Loucy (cell line): Measurements from ENCODE around the gene SMIM21.

Experiments used
- H2AFZ ChIP-seq: fragments of 200-600 bp; sonication (generic); 2 replicates; pipeline ENCODE4 v1.6.0; 2016; ENCODE audit warnings: antibody characterized with exemption, mild to moderate bottlenecking, low read length, moderate library complexity
- H3F3A ChIP-seq: fragments of 200-600 bp; 2 replicates; pipeline ENCODE4 v1.6.0; 2016; ENCODE audit warnings: antibody characterized with exemption, low read depth, mild to moderate bottlenecking
- H3K27me3 ChIP-seq: fragments of 200-600 bp; sonication (generic); 2 replicates; pipeline ENCODE4 v1.6.1; 2014; ENCODE audit warnings: low read length, mild to moderate bottlenecking; ENCODE audit not compliant: insufficient read depth, poor library complexity, severe bottlenecking
- H3K36me3 ChIP-seq: fragments of 200-600 bp; sonication (generic); 2 replicates; pipeline ENCODE4 v1.6.1; 2016; ENCODE audit warnings: low read length; ENCODE audit not compliant: insufficient read depth
- H3K4me1 ChIP-seq: fragments of 200-600 bp; sonication (generic); 2 replicates; pipeline ENCODE4 v1.5.1; 2014; ENCODE audit warnings: low read length, mild to moderate bottlenecking; ENCODE audit not compliant: insufficient read depth, poor library complexity, severe bottlenecking
- H3K4me2 ChIP-seq: fragments of 200-600 bp; sonication (generic); 2 replicates; pipeline ENCODE4 v1.6.0; 2014; ENCODE audit warnings: antibody characterized with exemption, low read length, low read depth, mild to moderate bottlenecking; ENCODE audit not compliant: poor library complexity, severe bottlenecking
- H3K4me3 ChIP-seq: fragments of 200-600 bp; sonication (generic); 2 replicates; pipeline ENCODE4 v1.5.1; 2014; ENCODE audit warnings: low read length, mild to moderate bottlenecking, mixed read lengths; ENCODE audit not compliant: poor library complexity, severe bottlenecking
- H3K79me2 ChIP-seq: fragments of 200-600 bp; sonication (generic); 2 replicates; pipeline ENCODE4 v1.6.1; 2014; ENCODE audit warnings: low read length; ENCODE audit not compliant: insufficient read depth
- H3K9ac ChIP-seq: fragments of 200-600 bp; sonication (generic); 2 replicates; pipeline ENCODE4 v1.6.0; 2014; ENCODE audit warnings: mild to moderate bottlenecking, low read depth, low read length, moderate library complexity; ENCODE audit not compliant: poor library complexity, severe bottlenecking
- H3K9me2 ChIP-seq: fragments of 200-600 bp; sonication (generic); replicated peaks from 2 replicates; pipeline ENCODE4 v1.6.1; 2016; ENCODE audit warnings: low read depth, low read length, mixed read lengths
- H3K9me3 ChIP-seq: fragments of 200-600 bp; sonication (generic); 2 replicates; pipeline ENCODE4 v1.6.1; 2014; ENCODE audit warnings: mild to moderate bottlenecking, antibody characterized with exemption, low read length, low read depth; ENCODE audit not compliant: insufficient read depth
- H4K20me1 ChIP-seq: fragments of 200-600 bp; sonication (generic); 2 replicates; pipeline ENCODE4 v1.6.0; 2014; ENCODE audit warnings: antibody characterized with exemption, low read length, mild to moderate bottlenecking; ENCODE audit not compliant: insufficient read depth, poor library complexity, severe bottlenecking
- EZH2phosphoT487 ChIP-seq: fragments of 200-600 bp; IDR thresholded peaks from 2 replicates; pipeline ENCODE4 v1.6.1; 2018; ENCODE audit warnings: antibody characterized with exemption, mild to moderate bottlenecking, moderate library complexity, borderline replicate concordance
- TF ChIP-seq, protein P1 (sequence below): fragments of 200-600 bp; sonication (generic); conservative IDR thresholded peaks from 2 replicates; pipeline ENCODE4 v1.5.1; 2014; ENCODE audit warnings: mild to moderate bottlenecking, antibody characterized with exemption, low read length

Gene SMIM21

DNA sequence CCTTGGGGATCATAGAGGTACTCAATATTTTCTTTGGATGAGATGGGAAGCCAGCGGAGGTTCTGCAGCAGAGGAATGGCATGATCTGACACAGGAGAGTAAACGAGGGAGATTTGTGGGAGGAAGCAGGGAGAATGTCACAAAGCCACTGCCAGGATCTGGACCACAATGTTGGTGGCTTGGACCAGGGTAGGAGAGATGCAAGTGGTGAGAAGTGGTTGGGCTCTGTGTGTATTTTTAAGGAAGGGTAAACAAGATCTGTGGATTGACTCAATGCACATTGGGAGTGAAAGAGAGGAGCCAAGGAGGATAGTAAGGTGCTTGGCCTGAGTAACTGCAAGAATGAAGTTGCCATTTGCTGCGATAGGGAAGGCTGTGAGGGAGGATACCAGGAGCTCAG lies 10.5 kb upstream of the SMIM21 start:
- no peaks in the 10 kb centered on the region for H4K20me1 ChIP-seq
- no peak for TF ChIP-seq EZH2phosphoT487
- TF ChIP-seq, protein P1, sequence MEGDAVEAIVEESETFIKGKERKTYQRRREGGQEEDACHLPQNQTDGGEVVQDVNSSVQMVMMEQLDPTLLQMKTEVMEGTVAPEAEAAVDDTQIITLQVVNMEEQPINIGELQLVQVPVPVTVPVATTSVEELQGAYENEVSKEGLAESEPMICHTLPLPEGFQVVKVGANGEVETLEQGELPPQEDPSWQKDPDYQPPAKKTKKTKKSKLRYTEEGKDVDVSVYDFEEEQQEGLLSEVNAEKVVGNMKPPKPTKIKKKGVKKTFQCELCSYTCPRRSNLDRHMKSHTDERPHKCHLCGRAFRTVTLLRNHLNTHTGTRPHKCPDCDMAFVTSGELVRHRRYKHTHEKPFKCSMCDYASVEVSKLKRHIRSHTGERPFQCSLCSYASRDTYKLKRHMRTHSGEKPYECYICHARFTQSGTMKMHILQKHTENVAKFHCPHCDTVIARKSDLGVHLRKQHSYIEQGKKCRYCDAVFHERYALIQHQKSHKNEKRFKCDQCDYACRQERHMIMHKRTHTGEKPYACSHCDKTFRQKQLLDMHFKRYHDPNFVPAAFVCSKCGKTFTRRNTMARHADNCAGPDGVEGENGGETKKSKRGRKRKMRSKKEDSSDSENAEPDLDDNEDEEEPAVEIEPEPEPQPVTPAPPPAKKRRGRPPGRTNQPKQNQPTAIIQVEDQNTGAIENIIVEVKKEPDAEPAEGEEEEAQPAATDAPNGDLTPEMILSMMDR = no peak

DNA sequence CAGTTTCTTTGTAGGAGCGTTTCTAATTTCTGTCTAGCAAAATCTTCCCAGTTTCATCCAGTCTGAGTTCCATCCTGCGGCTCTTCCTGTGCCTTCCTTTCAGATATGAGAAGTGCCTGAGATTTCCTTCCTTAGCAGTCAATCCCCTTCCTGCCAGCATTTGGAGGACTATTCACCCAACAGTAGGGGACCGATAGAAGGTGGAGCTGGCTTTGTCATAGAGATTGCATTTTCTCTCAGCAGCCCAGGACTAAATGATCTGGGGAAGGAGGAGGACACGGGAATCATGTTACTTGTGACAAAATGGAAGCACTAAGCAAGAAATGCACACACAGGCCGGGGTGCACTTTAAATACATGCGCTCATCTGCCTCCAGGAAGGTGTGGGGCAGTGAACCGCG lies 5.6 kb upstream of the SMIM21 start:
- Histone ChIP-seq H3K9me3 (no peaks in the 10 kb centered on the region), H3K4me1 (no peaks in the 10 kb centered on the region), H3K9me2 (no peaks in the 10 kb centered on the region), H3K9ac (no peak overlapping the region), H2AFZ (no peak overlapping the region), H3K4me3 (no peak overlapping the region), H4K20me1 (no peaks in the 10 kb centered on the region), H3K36me3 (no peaks in the 10 kb centered on the region), H3K79me2 (no peaks in the 10 kb centered on the region), H3K4me2 (no peak overlapping the region), H3F3A (no peaks in the 10 kb centered on the region), H3K27me3 (no peaks in the 10 kb centered on the region)
- TF ChIP-seq EZH2phosphoT487 = no peak
- TF ChIP-seq, protein P1 = no peak

More for the DNA sequence above, 10.5 kb upstream of the SMIM21 start:
- Histone ChIP-seq H3K4me3 (no peak overlapping the region), H3K4me1 (no peaks in the 10 kb centered on the region), H3K9me3 (no peaks in the 10 kb centered on the region), H3K27me3 (no peaks in the 10 kb centered on the region), H3K36me3 (no peaks in the 10 kb centered on the region), H3K4me2 (no peak overlapping the region), H3K9ac (no peak overlapping the region), H3K9me2 (no peaks in the 10 kb centered on the region), H3K79me2 (no peaks in the 10 kb centered on the region), H2AFZ (no peak overlapping the region), H3F3A (no peaks in the 10 kb centered on the region)

DNA sequence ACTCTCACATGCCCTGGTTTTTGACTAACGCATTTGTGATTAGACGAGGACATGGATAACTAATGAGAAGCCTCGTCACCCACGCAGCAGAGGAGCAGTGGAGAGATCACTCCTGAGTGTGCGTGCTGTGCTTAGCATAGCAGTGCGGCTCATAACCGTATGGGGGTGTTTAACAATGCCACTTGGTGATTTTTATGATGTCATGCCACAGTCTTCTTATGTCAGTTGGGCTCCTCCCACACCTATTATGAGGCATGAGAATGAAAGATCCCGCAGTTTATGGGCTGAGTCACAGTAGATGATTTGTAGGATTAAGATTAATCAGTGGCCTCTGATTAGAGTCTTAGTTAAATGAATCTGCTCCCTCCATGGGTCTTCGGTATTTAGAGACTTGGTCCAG lies 2.5 kb upstream of the SMIM21 start:
- Histone ChIP-seq H3K9me2 (no peaks in the 10 kb centered on the region), H3K4me2 (no peak overlapping the region), H3K4me3 (no peak overlapping the region), H3K9me3 (no peaks in the 10 kb centered on the region), H3K9ac (no peak overlapping the region), H3K36me3 (no peaks in the 10 kb centered on the region), H4K20me1 (no peaks in the 10 kb centered on the region), H3F3A (no peaks in the 10 kb centered on the region), H3K4me1 (no peaks in the 10 kb centered on the region), H2AFZ (no peak overlapping the region), H3K79me2 (no peaks in the 10 kb centered on the region), H3K27me3 (no peaks in the 10 kb centered on the region)
- no peak for TF ChIP-seq EZH2phosphoT487
- TF ChIP-seq, protein P1 = no peak
